ENCODE measurements around the gene XXYLT1.
"Not testable (repeated sequence)": the region's sequence is repeated elsewhere in the genome, so short reads cannot be mapped to it uniquely, and the experiment has no call there.

The XXYLT1 gene

GRCh38 chr3:195125646-195126045, 145.3 kb downstream of the XXYLT1 start:
- DNase-seq = no peak

GRCh38 chr3:195124378-195124992, 146.5 kb downstream of the XXYLT1 start:
- DNase-seq = no peak

GRCh38 chr3:195123281-195123691, 147.7 kb downstream of the XXYLT1 start:
- DNase-seq = no peak

GRCh38 chr3:195122261-195122660, 148.7 kb downstream of the XXYLT1 start:
- no peak for DNase-seq

GRCh38 chr3:195120267-195120601, 150.7 kb downstream of the XXYLT1 start:
- DNase-seq = no peak

- no peak for DNase-seq
Observed at GRCh38 chr3:195119461-195120266, 151.3 kb downstream of the XXYLT1 start.

GRCh38 chr3:195118671-195119070, 152.3 kb downstream of the XXYLT1 start:
- DNase-seq = no peak

- no peak for DNase-seq
Observed at GRCh38 chr3:195117978-195118581, 152.9 kb downstream of the XXYLT1 start.

- DNase-seq = no peak
Observed at GRCh38 chr3:195116407-195117185, 154.4 kb downstream of the XXYLT1 start.

GRCh38 chr3:195115600-195116406, 155.2 kb downstream of the XXYLT1 start:
- DNase-seq = no peak

- no peak for DNase-seq
Observed at GRCh38 chr3:195114786-195115599, 156.0 kb downstream of the XXYLT1 start.

- DNase-seq = no peak
Observed at GRCh38 chr3:195113536-195114425, 157.2 kb downstream of the XXYLT1 start.

GRCh38 chr3:195113048-195113447, 157.9 kb downstream of the XXYLT1 start:
- no peak for DNase-seq

- no peak for DNase-seq
Observed at GRCh38 chr3:195112361-195112791, 158.6 kb downstream of the XXYLT1 start.

GRCh38 chr3:195111766-195112165, 159.2 kb downstream of the XXYLT1 start:
- DNase-seq = no peak

- DNase-seq = no peak
Observed at GRCh38 chr3:195111319-195111705, 159.6 kb downstream of the XXYLT1 start.

- no peak for DNase-seq
Observed at GRCh38 chr3:195110647-195111318, 160.2 kb downstream of the XXYLT1 start.

GRCh38 chr3:195109098-195109657, 161.8 kb downstream of the XXYLT1 start:
- DNase-seq = no peak

- DNase-seq = no peak
Observed at GRCh38 chr3:195107593-195107992, 163.4 kb downstream of the XXYLT1 start.

- not testable (repeated sequence) for DNase-seq
Observed at GRCh38 chr3:195107031-195107430, 163.9 kb downstream of the XXYLT1 start.
